ENCODE measurements around the gene COL6A5.

DNA sequence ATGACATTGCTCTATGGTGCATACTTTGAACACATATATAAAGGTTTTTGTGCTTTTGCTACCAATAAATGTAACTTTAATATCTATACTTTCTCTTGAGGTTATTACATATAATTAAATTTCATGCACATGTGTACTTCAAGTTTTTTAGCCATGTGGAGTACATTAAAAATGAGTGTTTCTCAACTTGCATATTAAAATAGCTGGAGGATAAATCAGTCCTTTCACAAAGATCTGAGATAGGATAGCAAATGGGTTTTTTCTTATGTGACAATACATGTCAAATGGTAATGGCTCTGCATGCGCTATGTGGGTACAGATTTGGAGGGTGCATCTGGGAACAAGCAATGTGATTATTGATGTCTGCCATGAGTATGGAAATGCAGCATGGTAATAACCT is 122.8 kb downstream of the COL6A5 start:
- TF ChIP-seq, protein P1, sequence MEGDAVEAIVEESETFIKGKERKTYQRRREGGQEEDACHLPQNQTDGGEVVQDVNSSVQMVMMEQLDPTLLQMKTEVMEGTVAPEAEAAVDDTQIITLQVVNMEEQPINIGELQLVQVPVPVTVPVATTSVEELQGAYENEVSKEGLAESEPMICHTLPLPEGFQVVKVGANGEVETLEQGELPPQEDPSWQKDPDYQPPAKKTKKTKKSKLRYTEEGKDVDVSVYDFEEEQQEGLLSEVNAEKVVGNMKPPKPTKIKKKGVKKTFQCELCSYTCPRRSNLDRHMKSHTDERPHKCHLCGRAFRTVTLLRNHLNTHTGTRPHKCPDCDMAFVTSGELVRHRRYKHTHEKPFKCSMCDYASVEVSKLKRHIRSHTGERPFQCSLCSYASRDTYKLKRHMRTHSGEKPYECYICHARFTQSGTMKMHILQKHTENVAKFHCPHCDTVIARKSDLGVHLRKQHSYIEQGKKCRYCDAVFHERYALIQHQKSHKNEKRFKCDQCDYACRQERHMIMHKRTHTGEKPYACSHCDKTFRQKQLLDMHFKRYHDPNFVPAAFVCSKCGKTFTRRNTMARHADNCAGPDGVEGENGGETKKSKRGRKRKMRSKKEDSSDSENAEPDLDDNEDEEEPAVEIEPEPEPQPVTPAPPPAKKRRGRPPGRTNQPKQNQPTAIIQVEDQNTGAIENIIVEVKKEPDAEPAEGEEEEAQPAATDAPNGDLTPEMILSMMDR (IDR thresholded peaks at IDR 0.05; ENCODE audit: extremely low read depth in 1 of 2, insufficient read depth in 1 of 2, low read depth in 1 of 2, low read length in 2 of 2), result no peak
- TF ChIP-seq POLR2A (IDR thresholded peaks at IDR 0.05; ENCODE audit: low read depth, low read length) (no peak), EZH2 (IDR thresholded peaks at IDR 0.05; ENCODE audit: borderline replicate concordance, low read depth, low read length, severe bottlenecking) (no peak), POLR2AphosphoS5 (IDR thresholded peaks at IDR 0.05; ENCODE audit: insufficient read depth, low read depth, low read length) (no peak), JUN (IDR thresholded peaks at IDR 0.05; ENCODE audit: borderline replicate concordance, insufficient read depth, insufficient read length, low read depth) (no peak), MYC (IDR thresholded peaks at IDR 0.05; ENCODE audit: low read depth, low read length) (no peak)
- TF ChIP-seq, protein P2, sequence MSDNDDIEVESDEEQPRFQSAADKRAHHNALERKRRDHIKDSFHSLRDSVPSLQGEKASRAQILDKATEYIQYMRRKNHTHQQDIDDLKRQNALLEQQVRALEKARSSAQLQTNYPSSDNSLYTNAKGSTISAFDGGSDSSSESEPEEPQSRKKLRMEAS (IDR thresholded peaks at IDR 0.05; ENCODE audit: insufficient read depth, insufficient read length), result no peak

All from endothelial cell of umbilical vein (primary cell).